Stromal cell of bone marrow (primary cell): Measurements from ENCODE around the gene PRB4.
"Not testable (repeated sequence)": the region's sequence is repeated elsewhere in the genome, so short reads cannot be mapped to it uniquely, and the experiment has no call there.

Experiments used
- DNase-seq: peaks from one replicate; pipeline ENCODE4 v3.0.0-alpha.2; 2012; ENCODE audit warnings: low read depth

Gene PRB4

GRCh38 chr12:11310336-11310735 lies at the start of gene PRB4:
Gene PRB4, minus strand, starts transcription at chr12:11310436. Its CDS starts 38 bp downstream, at chr12:11310398.
- DNase-seq = no peak

DNA sequence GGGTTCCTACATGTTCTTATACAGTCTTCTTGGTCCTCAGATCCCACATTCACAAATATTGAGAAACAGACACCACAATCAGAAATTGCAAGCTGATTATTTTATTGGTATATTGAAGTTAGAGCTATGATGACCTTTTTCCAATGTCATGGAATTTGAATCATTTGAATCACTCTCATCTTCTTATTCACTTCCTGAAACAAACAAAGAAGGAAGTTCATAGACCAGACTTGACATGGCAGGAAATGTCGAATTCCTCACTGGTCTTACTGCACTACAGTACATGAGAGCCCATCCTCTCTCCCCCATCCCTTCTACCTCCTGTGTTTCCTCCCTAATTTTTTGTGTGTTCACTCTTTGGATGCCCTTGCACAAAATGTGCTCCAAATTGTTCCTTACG lies 41.5 kb upstream of the PRB4 start:
- not testable (repeated sequence) for DNase-seq

DNA sequence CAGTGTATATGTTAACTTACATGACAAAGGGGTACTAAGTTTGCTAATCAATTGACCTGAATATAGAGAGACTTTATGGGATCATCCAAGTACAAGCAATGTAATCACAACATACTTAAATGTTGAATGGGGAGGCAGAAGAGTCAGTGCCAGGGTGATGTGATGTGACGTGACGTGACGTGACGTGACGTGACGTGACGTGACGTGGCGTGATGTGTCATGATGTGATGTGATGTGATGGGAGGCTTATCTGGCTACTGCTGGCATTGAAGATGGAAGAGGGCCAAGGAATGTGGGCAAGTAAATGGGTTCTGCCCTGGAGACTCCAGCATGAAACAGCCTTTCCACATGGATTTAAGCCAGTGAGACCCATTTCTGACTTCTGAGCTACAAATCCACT lies 38.2 kb upstream of the PRB4 start:
- no peak for DNase-seq

- no peak for DNase-seq
Observed at GRCh38 chr12:11347810-11348209, 37.6 kb upstream of the PRB4 start.

GRCh38 chr12:11344500-11344899 lies 34.3 kb upstream of the PRB4 start:
- DNase-seq = no peak

- DNase-seq = no peak
Observed at GRCh38 chr12:11324426-11324825, 14.2 kb upstream of the PRB4 start.

- DNase-seq = no peak
Observed at GRCh38 chr12:11321980-11322379, 11.7 kb upstream of the PRB4 start.

GRCh38 chr12:11307143-11307542 lies 3.1 kb downstream of the PRB4 start:
- DNase-seq = no peak

- no peak for DNase-seq
Observed at GRCh38 chr12:11273449-11273848, 36.8 kb downstream of the PRB4 start.

- no peak for DNase-seq
Observed at GRCh38 chr12:11269607-11270006, 40.6 kb downstream of the PRB4 start, which contains the start of gene PRB3. Gene PRB3, minus strand, starts transcription at chr12:11269707. Its CDS starts 38 bp downstream, at chr12:11269669.

GRCh38 chr12:11264501-11264900 lies 45.7 kb downstream of the PRB4 start:
- DNase-seq = no peak
